IMR-90 (cell line): ENCODE measurements around the gene ATP1A2. TPM values are rescaled to one million over a fixed set of nuclear protein-coding genes. Genes with fewer than 3 reads are reported as not detected.

Experiments used
- polyA plus RNA-seq, 3 experiments: library from polyadenylated mRNA; depleted of rRNA; stranded (reverse); fragments of >200 nt; gene quantifications; 2 replicates each; pipeline ENCODE4 v1.2.3, GENCODE V29; 2012; ENCODE audit warnings: low replicate concordance in 1 of 3
- total RNA-seq: library from RNA; depleted of rRNA; stranded (reverse); fragments of >200 nt; gene quantifications from 2 replicates; pipeline ENCODE4 v1.2.3, GENCODE V29; 2012; rRNA removed

Gene ATP1A2
- total and polyA plus RNA-seq, 2 of the 4 experiments (the other 2 are of a cell fraction), result under 0.01 to 0.15 TPM

Other genes starting within 250 kb of the ATP1A2 start
- 0.56 and 0.72 TPM in 2 replicates for gene CFAP45, start 215.6 kb upstream of the ATP1A2 start, total RNA-seq
- 0.51 and 0.55 TPM in 2 replicates for gene CFAP45, start 215.6 kb upstream of the ATP1A2 start, polyA plus RNA-seq (2012; rRNA removed)
- gene TAGLN2, start 190.3 kb upstream of the ATP1A2 start, total RNA-seq, result 365 and 440 TPM in 2 replicates
- gene TAGLN2, start 190.3 kb upstream of the ATP1A2 start, polyA plus RNA-seq (2012; rRNA removed), result 634 and 646 TPM in 2 replicates
- not detected in 2 replicates for gene IGSF9, start 170.1 kb upstream of the ATP1A2 start, total RNA-seq
- gene IGSF9, start 170.1 kb upstream of the ATP1A2 start, polyA plus RNA-seq (2012; rRNA removed), result 0.05 and 0.07 TPM in 2 replicates
- gene SLAMF9, start 161.5 kb upstream of the ATP1A2 start, total RNA-seq, result 0.18 and 0.28 TPM in 2 replicates
- 0.27 and 0.67 TPM in 2 replicates for gene SLAMF9, start 161.5 kb upstream of the ATP1A2 start, polyA plus RNA-seq (2012; rRNA removed)
- gene PIGM, start 83.8 kb upstream of the ATP1A2 start, total RNA-seq, result 2.9 and 4.4 TPM in 2 replicates
- gene PIGM, start 83.8 kb upstream of the ATP1A2 start, polyA plus RNA-seq (2012; rRNA removed), result 2.8 and 2.9 TPM in 2 replicates
- not detected in 2 replicates for gene KCNJ10, start 45.6 kb upstream of the ATP1A2 start, total RNA-seq
- gene KCNJ10, start 45.6 kb upstream of the ATP1A2 start, polyA plus RNA-seq (2012; rRNA removed), result not detected in 2 replicates
- gene KCNJ9, start 34.2 kb upstream of the ATP1A2 start, total RNA-seq, result not detected in 2 replicates
- gene KCNJ9, start 34.2 kb upstream of the ATP1A2 start, polyA plus RNA-seq (2012; rRNA removed), result not detected in 2 replicates
- gene IGSF8, start 17.1 kb upstream of the ATP1A2 start, total RNA-seq, result 7.5 and 8.8 TPM in 2 replicates
- 25.2 and 26.3 TPM in 2 replicates for gene IGSF8, start 17.1 kb upstream of the ATP1A2 start, polyA plus RNA-seq (2012; rRNA removed)
- gene ATP1A4, start 35.8 kb downstream of the ATP1A2 start, total RNA-seq, result not detected in 2 replicates
- not detected in 2 replicates for gene ATP1A4, start 35.8 kb downstream of the ATP1A2 start, polyA plus RNA-seq (2012; rRNA removed)
- gene CASQ1, start 74.8 kb downstream of the ATP1A2 start, total RNA-seq, result 0.18 TPM in 1 of 2 replicates, not detected in the other
- 0.10 and 0.21 TPM in 2 replicates for gene CASQ1, start 74.8 kb downstream of the ATP1A2 start, polyA plus RNA-seq (2012; rRNA removed)
- 265 and 296 TPM in 2 replicates for gene PEA15, start 89.6 kb downstream of the ATP1A2 start, total RNA-seq
- 710 and 754 TPM in 2 replicates for gene PEA15, start 89.6 kb downstream of the ATP1A2 start, polyA plus RNA-seq (2012; rRNA removed)
- gene DCAF8, start 146.8 kb downstream of the ATP1A2 start, total RNA-seq, result 83.3 TPM in 2 replicates
- 74.9 and 83.8 TPM in 2 replicates for gene DCAF8, start 146.8 kb downstream of the ATP1A2 start, polyA plus RNA-seq (2012; rRNA removed)
- 43.3 and 67.7 TPM in 2 replicates for gene PEX19, start 169.4 kb downstream of the ATP1A2 start, total RNA-seq
- gene PEX19, start 169.4 kb downstream of the ATP1A2 start, polyA plus RNA-seq (2012; rRNA removed), result 37.7 and 44.5 TPM in 2 replicates
- 377 and 436 TPM in 2 replicates for gene COPA, start 227.5 kb downstream of the ATP1A2 start, total RNA-seq
- gene COPA, start 227.5 kb downstream of the ATP1A2 start, polyA plus RNA-seq (2012; rRNA removed), result 201 and 204 TPM in 2 replicates
- gene NCSTN, start 227.6 kb downstream of the ATP1A2 start, total RNA-seq, result 46.7 and 60.2 TPM in 2 replicates
- gene NCSTN, start 227.6 kb downstream of the ATP1A2 start, polyA plus RNA-seq (2012; rRNA removed), result 182 and 194 TPM in 2 replicates